NB4 (cell line): ENCODE results near the gene AKNA.

Experiments
- DNase-seq: peaks from one replicate; pipeline ENCODE4 v3.0.0; 2010; ENCODE audit warnings: low read depth
- H3K4me3 ChIP-seq: one replicate; pipeline ENCODE4 v1.5.1; 2011; ENCODE audit warnings: mild to moderate bottlenecking, low read depth, low read length, moderate library complexity
- MYC ChIP-seq: IDR thresholded peaks from 2 replicates; pipeline ENCODE4 v1.6.1; 2011; ENCODE audit warnings: low read depth, low read length
- POLR2A ChIP-seq: IDR thresholded peaks from 2 replicates; pipeline ENCODE4 v1.6.1; 2011; ENCODE audit warnings: mild to moderate bottlenecking; ENCODE audit not compliant: insufficient read length; ENCODE audit errors: extremely low read depth
- TF ChIP-seq, protein P1 (sequence below): IDR thresholded peaks from one replicate; pipeline ENCODE4 v1.5.1; 2012; ENCODE audit warnings: low read depth, low read length
- TF ChIP-seq, protein P2 (sequence below): IDR thresholded peaks from 2 replicates; pipeline ENCODE4 v1.6.1; 2011; ENCODE audit warnings: low read depth, low read length

Gene AKNA

DNA sequence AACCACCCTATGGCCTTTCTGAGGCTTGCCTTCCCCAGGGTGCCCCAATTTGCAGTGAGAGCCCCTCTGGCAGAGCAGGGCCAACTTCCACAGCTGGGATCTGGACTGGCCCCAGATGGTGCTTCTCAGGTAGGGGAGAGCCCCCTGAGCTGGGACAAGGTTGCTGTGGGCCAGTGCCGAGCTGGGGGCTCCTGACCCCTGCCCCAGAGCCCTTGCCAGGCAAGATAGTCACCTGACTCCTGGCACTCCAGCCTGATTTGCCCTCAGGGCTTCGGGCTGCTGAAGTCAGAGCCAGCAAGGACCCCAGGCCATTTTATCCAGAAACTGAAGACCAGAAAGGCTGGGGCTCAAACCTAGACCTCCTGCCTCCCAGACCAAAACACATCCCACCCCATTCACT, 33.4 kb upstream of the AKNA start:
- TF ChIP-seq, protein P1, sequence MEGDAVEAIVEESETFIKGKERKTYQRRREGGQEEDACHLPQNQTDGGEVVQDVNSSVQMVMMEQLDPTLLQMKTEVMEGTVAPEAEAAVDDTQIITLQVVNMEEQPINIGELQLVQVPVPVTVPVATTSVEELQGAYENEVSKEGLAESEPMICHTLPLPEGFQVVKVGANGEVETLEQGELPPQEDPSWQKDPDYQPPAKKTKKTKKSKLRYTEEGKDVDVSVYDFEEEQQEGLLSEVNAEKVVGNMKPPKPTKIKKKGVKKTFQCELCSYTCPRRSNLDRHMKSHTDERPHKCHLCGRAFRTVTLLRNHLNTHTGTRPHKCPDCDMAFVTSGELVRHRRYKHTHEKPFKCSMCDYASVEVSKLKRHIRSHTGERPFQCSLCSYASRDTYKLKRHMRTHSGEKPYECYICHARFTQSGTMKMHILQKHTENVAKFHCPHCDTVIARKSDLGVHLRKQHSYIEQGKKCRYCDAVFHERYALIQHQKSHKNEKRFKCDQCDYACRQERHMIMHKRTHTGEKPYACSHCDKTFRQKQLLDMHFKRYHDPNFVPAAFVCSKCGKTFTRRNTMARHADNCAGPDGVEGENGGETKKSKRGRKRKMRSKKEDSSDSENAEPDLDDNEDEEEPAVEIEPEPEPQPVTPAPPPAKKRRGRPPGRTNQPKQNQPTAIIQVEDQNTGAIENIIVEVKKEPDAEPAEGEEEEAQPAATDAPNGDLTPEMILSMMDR = no peak
- TF ChIP-seq, protein P2, sequence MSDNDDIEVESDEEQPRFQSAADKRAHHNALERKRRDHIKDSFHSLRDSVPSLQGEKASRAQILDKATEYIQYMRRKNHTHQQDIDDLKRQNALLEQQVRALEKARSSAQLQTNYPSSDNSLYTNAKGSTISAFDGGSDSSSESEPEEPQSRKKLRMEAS = no peak
- no peak for TF ChIP-seq POLR2A
- no peak for TF ChIP-seq MYC
- DNase-seq = no peak
- no peak overlapping the region for H3K4me3 ChIP-seq

DNA sequence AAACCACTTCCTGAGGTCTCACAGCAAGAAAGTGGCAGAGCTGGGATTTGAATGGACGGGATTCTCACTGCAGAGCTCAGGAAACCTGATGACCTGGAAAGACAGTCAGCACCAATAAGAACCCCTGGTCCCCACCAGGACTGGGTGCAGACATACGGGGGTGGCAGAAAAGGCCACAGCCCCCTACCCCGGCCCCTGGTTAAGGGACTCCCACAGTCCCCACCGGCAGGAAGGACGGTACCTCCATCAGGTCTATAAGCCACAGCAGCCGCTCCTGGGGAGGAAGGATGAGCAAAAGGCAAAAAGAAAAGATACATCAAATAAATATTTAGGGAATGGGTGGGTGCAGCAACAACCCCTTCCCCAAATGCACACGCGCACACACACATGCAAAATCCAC, 32.0 kb upstream of the AKNA start:
- no peak for DNase-seq
- TF ChIP-seq, protein P1 = no peak
- no peak for TF ChIP-seq POLR2A
- TF ChIP-seq, protein P2 = no peak
- no peak for TF ChIP-seq MYC
- no peak overlapping the region for H3K4me3 ChIP-seq

DNA sequence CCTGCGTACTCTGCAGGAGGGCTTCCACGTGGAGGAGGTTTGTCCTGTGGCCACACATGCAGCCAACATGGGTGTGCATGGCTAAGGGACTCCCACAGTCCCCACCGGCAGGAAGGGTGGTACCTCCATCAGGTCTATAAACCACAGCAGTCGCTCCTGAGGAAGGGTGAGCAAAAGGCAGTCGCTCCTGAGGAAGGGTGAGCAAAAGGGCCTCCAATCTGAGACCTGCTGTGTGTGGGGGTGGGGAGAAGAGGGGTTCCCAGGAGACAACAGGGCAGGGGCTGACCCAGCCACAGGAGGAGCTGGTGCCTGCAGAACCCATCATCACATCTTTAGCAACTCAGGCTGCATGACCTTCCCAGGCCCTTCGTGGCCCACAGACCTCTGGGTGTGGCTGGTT, 30.3 kb upstream of the AKNA start:
- TF ChIP-seq, protein P1 = no peak
- TF ChIP-seq POLR2A (no peak), MYC (no peak)
- TF ChIP-seq, protein P2 = no peak
- DNase-seq = no peak
- no peak overlapping the region for H3K4me3 ChIP-seq

DNA sequence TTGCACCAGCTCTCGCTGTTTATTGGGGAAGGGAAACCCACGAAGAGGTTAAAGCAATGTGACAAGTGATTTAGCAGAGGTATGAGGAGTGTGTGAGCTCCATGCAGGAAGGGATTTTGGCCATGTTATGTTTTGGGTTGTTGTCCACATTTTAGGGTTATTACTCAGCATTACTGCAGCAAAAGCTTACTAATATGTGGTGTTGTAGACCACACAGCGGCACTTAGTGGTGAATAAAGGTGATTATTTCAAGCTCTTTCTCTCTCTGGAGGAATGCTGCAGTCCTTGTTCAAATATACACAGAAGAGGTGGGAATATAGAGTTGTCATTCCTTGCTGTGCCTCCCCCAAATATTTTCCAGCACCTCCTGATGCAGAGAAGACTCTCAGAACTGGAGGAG, 29.7 kb upstream of the AKNA start:
- no peak for DNase-seq

DNA sequence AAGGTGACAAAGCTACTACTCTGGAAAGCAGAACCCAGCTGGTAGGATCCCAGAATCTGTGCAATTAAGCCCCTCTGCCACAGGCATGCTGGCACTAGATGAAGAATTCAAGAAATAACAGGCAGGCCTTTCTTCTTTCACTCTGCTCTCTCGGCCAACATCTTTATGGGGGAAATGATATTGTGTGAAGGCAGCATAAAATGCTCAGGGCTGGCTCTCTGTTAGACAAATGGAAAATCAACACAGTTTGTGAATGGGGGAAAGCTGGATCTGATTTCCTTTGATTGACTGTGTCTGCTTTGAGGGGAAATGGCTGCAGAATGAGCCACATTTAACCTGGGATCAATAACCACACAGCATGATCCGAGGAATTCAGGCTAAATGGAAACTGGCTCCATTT, 29.1 kb upstream of the AKNA start:
- DNase-seq = no peak
- TF ChIP-seq POLR2A (no peak), MYC (no peak)
- TF ChIP-seq, protein P1 = no peak
- TF ChIP-seq, protein P2 = no peak
- H3K4me3 ChIP-seq = no peak overlapping the region

More for the DNA sequence above, 29.7 kb upstream of the AKNA start:
- no peak overlapping the region for H3K4me3 ChIP-seq
- no peak for TF ChIP-seq POLR2A
- TF ChIP-seq, protein P2 = no peak
- no peak for TF ChIP-seq MYC
- TF ChIP-seq, protein P1 = no peak

DNA sequence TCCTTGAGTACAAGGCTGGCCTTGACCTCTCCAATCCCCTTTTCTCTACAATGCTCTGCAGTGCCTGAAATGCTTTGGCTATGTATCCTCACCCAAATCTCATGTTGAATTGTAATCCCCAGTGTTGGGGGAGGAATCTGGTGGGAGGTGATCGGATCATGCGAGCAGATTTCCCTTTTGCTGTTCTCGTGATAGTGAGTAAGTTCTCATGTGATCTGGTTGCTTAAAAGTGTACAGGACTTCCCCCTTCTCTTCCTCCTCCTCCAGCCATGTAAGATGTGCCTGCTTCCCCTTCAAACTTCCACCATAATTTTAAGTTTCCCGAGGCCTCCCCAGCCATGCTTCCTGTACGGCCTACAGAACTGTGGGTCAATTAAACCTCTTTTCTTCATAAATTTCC, 28.5 kb upstream of the AKNA start:
- no peak for TF ChIP-seq POLR2A
- TF ChIP-seq, protein P1 = no peak
- TF ChIP-seq MYC = no peak
- DNase-seq = no peak
- no peak overlapping the region for H3K4me3 ChIP-seq
